Psoas muscle (tissue), 8 donors: ENCODE data around the gene ZFHX3. TPM values are rescaled to one million over a fixed set of nuclear protein-coding genes. Genes with fewer than 3 reads are reported as not detected.

Experiments
- ATAC-seq, 4 donors: fragments of 200-7000 bp; cut with Tn5 transposase; one replicate each; pipeline ENCODE4 v1.9.1; 2020; ENCODE audit warnings: moderate library complexity in 3 of 4, mild to moderate bottlenecking in 2 of 4
- DNase-seq, 2 donors: peaks; one replicate each; pipeline ENCODE4 v3.0.0-alpha.2; 2020
- H3K27ac ChIP-seq: fragments of 200-600 bp; one replicate; pipeline ENCODE4 v1.8.0; 2022
- H3K27me3 ChIP-seq, 3 donors: fragments of 200-600 bp in 1 of 3; one replicate each; pipeline versions ENCODE4 v1.6.1 to v1.8.0; 2013 to 2022; ENCODE audit warnings: low read length in 2 of 3, mild to moderate bottlenecking in 2 of 3, moderate library complexity in 1 of 3; ENCODE audit not compliant: insufficient read depth in 3 of 3
- H3K36me3 ChIP-seq, 2 donors: fragments of 200-600 bp in 1 of 2; one replicate each; pipeline versions ENCODE4 v1.6.1 to v1.8.0; 2013 to 2022; ENCODE audit warnings: low read depth in 1 of 2, mild to moderate bottlenecking in 1 of 2, moderate library complexity in 1 of 2; ENCODE audit not compliant: insufficient read depth in 1 of 2
- H3K4me1 ChIP-seq: fragments of 200-600 bp; one replicate; pipeline ENCODE4 v1.8.0; 2022
- H3K4me3 ChIP-seq: fragments of 200-600 bp; one replicate; pipeline ENCODE4 v1.8.0; 2022; ENCODE audit warnings: mild to moderate bottlenecking
- H3K9me3 ChIP-seq: fragments of 200-600 bp; one replicate; pipeline ENCODE4 v1.8.0; 2022
- CTCF ChIP-seq: fragments of 200-600 bp; IDR thresholded peaks from one replicate; pipeline ENCODE4 v1.8.0; 2022; ENCODE audit warnings: antibody characterized with exemption
- WGBS, 3 donors: extraction: QIAGEN DNeasy Blood & Tissue Kit; methylation state at CpG; one replicate each; pipeline versions ENCODE4 v1.1.6 to v1.1.7; 2013; 5-methylcytosine and 5-hydroxymethylcytosine counted together
- intact Hi-C, 2 donors: fragments of 100-400 bp; cut with DNase I; formaldehyde crosslinking; loops; one replicate each; pipeline versions ENCODE4 v1.11.0 to v1.14.2; 2022
- polyA plus RNA-seq, 3 donors: library from polyadenylated mRNA; stranded (reverse); fragments of 200-250 nt; gene quantifications; one replicate each; pipeline ENCODE4 v1.2.3, GENCODE V29; 2013
- total RNA-seq, 4 donors: library from RNA; stranded (reverse); fragmentation: NEBNext Ultra II Directional in 2 of 4; extraction: Animal tissue kit (Norgen Biotek cat#: 25700) in 2 of 4; gene quantifications; one replicate each; pipeline versions ENCODE4 v1.2.1 to v1.2.4, GENCODE V29; 2021 to 2023
- donor health status: healthy with polysubstance abuse.
- donor health status: DM: no; HTN: no; CAD: no; lungs with moderate emphysema.
- donor health status: Bipolar disorder and iron deficiency.
- donor health status: healthy.
- donor health status: DM: yes; HTN: yes; CAD: no.
- donor health status: DM: no; HTN: no; CAD: no.
- donor health status: DM: no; HTN: no; CAD: no.
- donor health status: DM: yes; HTN: yes; CAD: no.

The ZFHX3 gene
- total and polyA plus RNA-seq, 7 donors: 3.3 to 36.9 (median 11.5) TPM

DNA sequence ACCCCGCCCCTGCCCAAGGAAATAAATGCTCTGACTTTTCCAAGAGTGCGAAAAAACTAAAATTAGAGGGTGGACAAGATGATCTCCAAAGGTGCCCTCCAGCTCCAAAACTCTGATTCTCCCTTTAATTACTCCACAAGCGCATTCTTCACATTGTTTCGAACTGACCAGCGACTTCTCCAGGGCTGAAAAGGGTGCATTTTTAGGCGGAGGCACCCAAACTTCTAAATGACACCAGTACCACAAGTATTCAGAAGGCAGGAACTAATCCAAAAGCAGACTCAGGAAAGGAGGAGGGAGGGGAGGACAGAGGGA is 750 bp downstream of the ZFHX3 start:
- DNase-seq (no peak), ATAC-seq (no peak)
- WGBS, 3 donors: 33 to 57% (median 42%) methylated on average over 6 of the region's 6 CpGs
- intact Hi-C loops: loop anchor here (2.0 to 10.0 kb wide), 4 partner anchors 60 to 215 kb away; no protein-coding TSS in a partner anchor
- peaks cover 77% of the 10 kb centered on the region for H3K4me1 ChIP-seq
- H3K27me3 ChIP-seq: no peaks in the 10 kb centered on the region
- peak overlapping the region; percentile 98 for H3K27ac ChIP-seq
- TF ChIP-seq CTCF: no peak
- H3K4me3 ChIP-seq: peak overlapping the region; percentile 84
- H3K9me3 ChIP-seq: no peaks in the 10 kb centered on the region
- H3K36me3 ChIP-seq: no peaks in the 10 kb centered on the region

DNA sequence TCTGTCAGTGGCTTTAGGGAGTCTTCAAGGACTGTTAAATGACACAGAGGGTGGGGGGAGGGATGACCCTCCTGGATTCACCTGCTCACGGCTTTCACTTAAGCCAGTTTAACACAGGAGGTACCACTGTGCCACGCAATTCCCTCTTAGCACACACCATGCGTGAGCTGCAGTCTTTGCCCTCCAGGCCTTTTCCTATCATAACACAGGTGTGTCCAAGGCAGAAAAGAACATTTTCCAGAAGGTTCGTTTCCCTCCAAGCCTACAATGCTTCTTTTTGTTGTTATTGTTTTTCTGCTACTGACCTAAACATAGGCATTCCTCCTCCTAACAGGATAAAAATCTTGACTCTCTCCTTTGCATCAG is 1.1 kb downstream of the ZFHX3 start:
- DNase-seq (no peak), ATAC-seq (no peak)
- Histone ChIP-seq H3K36me3 (no peaks in the 10 kb centered on the region), H3K27ac (peak overlapping the region; percentile 98), H3K27me3 (no peaks in the 10 kb centered on the region), H3K4me3 (peak overlapping the region; percentile 84), H3K9me3 (no peaks in the 10 kb centered on the region), H3K4me1 (peaks cover 79% of the 10 kb centered on the region)
- intact Hi-C loops: loop anchor here (2.0 to 10.0 kb wide), 4 partner anchors 60 to 215 kb away; no protein-coding TSS in a partner anchor
- 31 to 72% (median 38%) methylated on average over 4 of the region's 4 CpGs for WGBS, 3 donors
- TF ChIP-seq CTCF: no peak

DNA sequence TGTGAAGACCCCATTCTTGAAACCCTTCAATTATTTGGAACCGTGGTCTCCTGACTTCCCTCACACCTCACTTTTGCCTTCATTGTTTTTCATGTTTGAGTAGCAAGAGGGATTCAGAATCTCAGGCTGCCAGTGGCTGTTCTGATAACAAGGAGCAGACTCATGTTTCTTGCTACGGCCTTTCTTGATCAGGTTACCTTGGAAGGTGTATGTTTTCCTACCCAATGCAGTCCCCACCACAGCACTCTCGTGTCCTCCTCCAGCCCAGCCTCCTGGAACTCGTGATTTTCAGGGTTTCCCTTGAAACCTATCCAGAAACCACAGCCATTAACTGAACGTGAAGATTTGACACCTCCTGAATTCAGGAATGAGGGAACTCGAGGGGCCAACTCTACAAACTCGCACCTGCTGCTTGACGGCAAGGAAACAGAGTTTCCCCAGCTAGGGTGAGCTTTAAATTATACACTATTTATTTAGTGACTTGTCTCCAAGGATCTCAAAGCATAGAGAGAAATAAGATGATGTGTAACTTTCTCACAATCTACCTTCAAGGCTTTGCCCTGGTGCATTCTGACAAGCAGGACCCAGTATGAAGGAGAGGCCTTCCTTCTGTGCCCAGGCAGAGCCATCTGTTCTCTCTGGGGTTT is 1.6 kb downstream of the ZFHX3 start:
- Histone ChIP-seq H3K36me3 (no peaks in the 10 kb centered on the region), H3K9me3 (no peaks in the 10 kb centered on the region), H3K4me1 (peaks cover 78% of the 10 kb centered on the region), H3K27me3 (no peaks in the 10 kb centered on the region), H3K27ac (peak overlapping the region; percentile 98), H3K4me3 (peak overlapping the region; percentile 84)
- WGBS, 3 donors: 25 to 49% (median 28%) methylated on average over 8 of the region's 8 CpGs
- no peak for DNase-seq
- ATAC-seq: no peak
- intact Hi-C loops: loop anchor here (2.0 to 10.0 kb wide), 4 partner anchors 59 to 214 kb away; no protein-coding TSS in a partner anchor
- TF ChIP-seq CTCF: no peak

DNA sequence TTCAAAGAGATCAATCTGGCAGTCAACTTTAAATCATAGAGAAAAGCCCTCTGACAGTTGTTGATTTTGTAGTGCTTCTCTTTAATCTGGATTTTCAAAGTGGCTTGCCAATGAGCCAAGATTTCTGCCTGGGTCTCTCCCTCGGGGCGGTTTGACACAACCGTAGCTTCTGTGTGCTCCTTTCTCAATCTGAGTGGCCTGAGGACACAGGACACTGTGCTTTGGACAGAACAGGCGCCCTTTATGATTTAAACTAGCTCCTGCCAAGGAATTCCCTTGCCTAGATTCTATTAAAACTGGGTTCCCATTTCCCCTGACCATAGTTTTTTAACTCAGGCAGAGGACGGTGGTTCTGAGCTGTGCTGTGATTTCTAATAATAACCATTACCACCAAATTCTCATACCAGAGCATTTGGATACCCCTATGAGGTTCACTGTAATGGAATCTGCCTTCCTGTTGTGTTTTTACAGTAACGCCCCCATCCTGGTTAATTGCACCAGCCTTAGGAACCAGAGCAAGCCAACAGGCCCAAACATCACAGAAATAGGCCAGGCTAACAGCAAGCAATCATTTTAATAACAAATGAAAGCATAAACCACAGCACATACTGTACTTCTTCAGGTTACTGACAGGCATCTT is 4.0 kb downstream of the ZFHX3 start:
- Histone ChIP-seq H3K36me3 (no peaks in the 10 kb centered on the region), H3K4me1 (peaks cover 79% of the 10 kb centered on the region), H3K27me3 (no peaks in the 10 kb centered on the region), H3K4me3 (peak overlapping the region; percentile 37), H3K9me3 (no peaks in the 10 kb centered on the region), H3K27ac (peak overlapping the region; percentile 72)
- ATAC-seq (peak in 3 of 4 donors; percentile 9 to 39 (median 33)), DNase-seq (peak in 1 of 2 donors; percentile 69)
- TF ChIP-seq CTCF: no peak
- intact Hi-C loops: loop anchor here in 1 of 2 donors (10.0 kb wide), 1 partner anchor 199 kb away; no protein-coding TSS in a partner anchor
- WGBS, 3 donors: 15 to 35% (median 25%) methylated on average over 6 of the region's 6 CpGs
